BJ (cell line): ENCODE measurements around the gene C14orf180. TPM values are rescaled to one million over a fixed set of nuclear protein-coding genes. Genes with fewer than 3 reads are reported as not detected.

Experiments used
- CTCF ChIA-PET: fragments of 350-600 bp; formaldehyde crosslinking; extraction: SDS; loops from one replicate; lab custom pipeline; 2021; ENCODE audit warnings: antibody characterized with exemption, inconsistent platforms; lab: Yijun Ruan, JAX
- POLR2A ChIA-PET: fragments of 300-600 bp; sonication (Branson Sonifier 250); formaldehyde crosslinking; extraction: SDS; loops from one replicate; lab custom pipeline; 2021; ENCODE audit warnings: antibody characterized with exemption; lab: Charles Lee
- DNase-seq: peaks from one replicate; pipeline ENCODE4 v3.0.0-alpha.2; 2011; ENCODE audit warnings: low read depth
- H3K27me3 ChIP-seq: 2 replicates; pipeline ENCODE4 v1.6.0; 2011; ENCODE audit warnings: low read length; ENCODE audit not compliant: control insufficient read depth, insufficient read depth
- H3K36me3 ChIP-seq: 2 replicates; pipeline ENCODE4 v1.5.1; 2011; ENCODE audit warnings: low read length; ENCODE audit not compliant: control insufficient read depth, insufficient read depth
- H3K4me3 ChIP-seq: 2 replicates; pipeline ENCODE4 v1.5.1; 2011; ENCODE audit warnings: low read depth, mild to moderate bottlenecking, control low read depth, low read length
- CTCF ChIP-seq: IDR thresholded peaks from 2 replicates; pipeline ENCODE4 v1.5.1; 2011; ENCODE audit warnings: low read depth, mild to moderate bottlenecking, control low read depth, inconsistent platforms, low read length, moderate library complexity; ENCODE audit not compliant: insufficient read depth
- polyA plus RNA-seq: library from polyadenylated mRNA; depleted of rRNA; stranded (reverse); fragments of >200 nt; gene quantifications from 2 replicates; pipeline ENCODE4 v1.2.3, GENCODE V29; 2011

The C14orf180 gene
- polyA plus RNA-seq, 1 experiment = not detected

- ChIA-PET CTCF (no interaction called here), POLR2A (no interaction called here)
- TF ChIP-seq CTCF = no peak
- no peaks in the 10 kb centered on the region for H3K36me3 ChIP-seq
- DNase-seq = no peak
- H3K4me3 ChIP-seq = no peak overlapping the region
- no peaks in the 10 kb centered on the region; the same call in none of the 2 replicates for H3K27me3 ChIP-seq
These were observed 35.1 kb upstream of the C14orf180 start for GRCh38 chr14:104544362-104544961.

- TF ChIP-seq CTCF = no peak
- POLR2A ChIA-PET = no interaction called here
- no peak for DNase-seq
- Histone ChIP-seq H3K36me3 (no peaks in the 10 kb centered on the region), H3K27me3 (no peaks in the 10 kb centered on the region; the same call in none of the 2 replicates), H3K4me3 (no peak overlapping the region)
- CTCF ChIA-PET = interaction anchor here (1.2 kb wide), 1 partner anchor 468 kb away, joined by 3 read pairs; no protein-coding TSS in a partner anchor
These were observed 34.2 kb upstream of the C14orf180 start for GRCh38 chr14:104545151-104545941.

GRCh38 chr14:104545942-104546501, 33.5 kb upstream of the C14orf180 start:
- DNase-seq = no peak
- no peaks in the 10 kb centered on the region for H3K36me3 ChIP-seq
- TF ChIP-seq CTCF = no peak
- ChIA-PET CTCF (interaction anchor here (1.2 to 1.4 kb wide), 2 partner anchors 19 to 468 kb away, joined by 3 to 8 read pairs; no protein-coding TSS in a partner anchor), POLR2A (no interaction called here)
- no peak overlapping the region for H3K4me3 ChIP-seq
- H3K27me3 ChIP-seq = no peaks in the 10 kb centered on the region; the same call in none of the 2 replicates

DNA sequence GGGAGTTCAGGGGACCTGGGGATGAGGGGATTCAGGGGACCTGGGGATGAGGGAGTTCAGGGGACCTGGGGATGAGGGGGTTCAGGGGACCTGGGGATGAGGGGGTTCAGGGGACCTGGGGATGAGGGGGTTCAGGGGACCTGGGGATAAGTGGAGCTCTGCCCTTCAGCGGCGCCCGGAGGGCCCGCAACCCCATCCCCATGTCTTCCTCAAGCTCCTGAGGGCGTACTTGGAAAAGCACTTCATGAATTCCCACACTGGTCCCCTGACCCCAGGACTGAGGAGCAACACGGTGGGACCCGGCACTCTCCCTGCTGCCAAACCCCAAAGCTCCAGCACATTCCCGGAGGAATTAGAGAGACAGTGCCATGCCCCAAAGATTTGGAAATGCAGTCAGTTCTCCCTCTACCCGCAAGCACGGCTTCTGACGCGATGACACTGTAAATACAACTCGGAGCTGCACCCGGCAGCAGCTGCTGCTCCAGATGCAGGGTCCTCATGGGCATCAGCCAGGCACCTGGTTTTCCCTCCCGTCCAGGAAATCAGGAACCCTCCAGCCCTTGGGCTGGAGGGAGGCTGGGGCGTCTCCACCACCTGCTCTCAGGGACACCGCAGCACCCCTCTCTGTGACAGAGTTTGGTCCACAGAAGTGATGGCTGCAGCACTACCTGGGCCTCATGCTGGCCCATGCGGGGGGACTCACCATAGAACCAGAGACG, 32.8 kb upstream of the C14orf180 start:
- DNase-seq = no peak
- no peaks in the 10 kb centered on the region for H3K36me3 ChIP-seq
- CTCF ChIA-PET = interaction anchor here (1.2 to 1.4 kb wide), 2 partner anchors 18 to 469 kb away, joined by 3 to 8 read pairs; no protein-coding TSS in a partner anchor
- no peaks in the 10 kb centered on the region; the same call in none of the 2 replicates for H3K27me3 ChIP-seq
- TF ChIP-seq CTCF = no peak
- POLR2A ChIA-PET = no interaction called here
- H3K4me3 ChIP-seq = no peak overlapping the region
